Measurements from ENCODE around the gene CNNM4.

DNA sequence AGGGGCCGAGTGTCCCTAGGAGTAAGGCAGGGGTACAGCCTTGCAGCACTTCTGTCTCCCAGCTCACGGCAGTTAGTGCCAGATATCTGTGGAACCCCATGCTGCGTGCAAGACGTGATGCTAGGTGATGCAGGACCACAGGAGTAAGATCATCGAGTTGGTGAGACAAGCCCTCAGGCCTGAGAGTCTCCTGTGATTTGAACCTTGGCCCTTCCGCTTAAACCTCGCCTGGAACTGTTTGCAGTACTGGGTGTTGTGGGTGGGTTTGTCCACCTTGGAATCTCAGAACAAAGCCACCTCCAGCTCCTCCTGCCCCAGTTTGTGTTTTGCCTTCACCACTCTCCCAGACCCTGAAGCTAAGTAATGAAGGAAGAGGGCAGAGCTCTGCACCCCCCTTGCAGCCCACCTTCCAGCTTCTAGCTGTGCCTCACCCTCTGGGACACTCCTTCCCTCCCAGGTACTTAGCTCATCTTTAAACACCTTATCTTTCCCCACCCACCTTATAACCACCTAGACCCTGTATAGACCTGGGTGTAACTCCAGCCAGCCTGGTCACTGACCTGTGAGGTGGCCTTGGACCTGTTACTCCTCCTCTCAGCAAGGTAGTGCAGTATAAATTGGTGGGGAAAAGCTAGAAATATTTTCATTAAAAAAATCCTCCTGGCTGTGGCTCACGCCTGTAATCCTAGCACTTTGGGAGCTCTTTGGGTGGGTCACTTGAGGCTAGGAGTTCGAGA, 6.6 kb downstream of the CNNM4 start:
- TF ChIP-seq, protein P1, sequence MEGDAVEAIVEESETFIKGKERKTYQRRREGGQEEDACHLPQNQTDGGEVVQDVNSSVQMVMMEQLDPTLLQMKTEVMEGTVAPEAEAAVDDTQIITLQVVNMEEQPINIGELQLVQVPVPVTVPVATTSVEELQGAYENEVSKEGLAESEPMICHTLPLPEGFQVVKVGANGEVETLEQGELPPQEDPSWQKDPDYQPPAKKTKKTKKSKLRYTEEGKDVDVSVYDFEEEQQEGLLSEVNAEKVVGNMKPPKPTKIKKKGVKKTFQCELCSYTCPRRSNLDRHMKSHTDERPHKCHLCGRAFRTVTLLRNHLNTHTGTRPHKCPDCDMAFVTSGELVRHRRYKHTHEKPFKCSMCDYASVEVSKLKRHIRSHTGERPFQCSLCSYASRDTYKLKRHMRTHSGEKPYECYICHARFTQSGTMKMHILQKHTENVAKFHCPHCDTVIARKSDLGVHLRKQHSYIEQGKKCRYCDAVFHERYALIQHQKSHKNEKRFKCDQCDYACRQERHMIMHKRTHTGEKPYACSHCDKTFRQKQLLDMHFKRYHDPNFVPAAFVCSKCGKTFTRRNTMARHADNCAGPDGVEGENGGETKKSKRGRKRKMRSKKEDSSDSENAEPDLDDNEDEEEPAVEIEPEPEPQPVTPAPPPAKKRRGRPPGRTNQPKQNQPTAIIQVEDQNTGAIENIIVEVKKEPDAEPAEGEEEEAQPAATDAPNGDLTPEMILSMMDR (conservative IDR thresholded peaks at IDR 0.05; ENCODE audit: low read length) = no peak
- TF ChIP-seq EZH2phosphoT487 (IDR thresholded peaks at IDR 0.05; ENCODE audit: borderline replicate concordance) = no peak

Measured in Loucy (cell line).